MM.1S (cell line): ENCODE measurements around the gene CHD6.

Source experiments
- DNase-seq: peaks from one replicate; pipeline ENCODE4 v3.0.0-alpha.2; 2015
- H2AFZ ChIP-seq: fragments of 300-600 bp; sonication (generic); 2 replicates; pipeline ENCODE4 v1.6.0; 2016; ENCODE audit warnings: antibody characterized with exemption, low read length
- H3F3A ChIP-seq: fragments of 300-600 bp; sonication (generic); 2 replicates; pipeline ENCODE4 v1.6.1; 2016; ENCODE audit warnings: mild to moderate bottlenecking, antibody characterized with exemption, low read length, moderate library complexity, mixed read lengths; ENCODE audit not compliant: insufficient read depth
- H3K27ac ChIP-seq: fragments of 300-600 bp; sonication (generic); 2 replicates; pipeline ENCODE4 v1.5.1; 2016; ENCODE audit warnings: mild to moderate bottlenecking, low read length
- H3K27me3 ChIP-seq: fragments of 300-600 bp; sonication (generic); replicated peaks from 2 replicates; pipeline ENCODE4 v1.6.0; 2016; ENCODE audit warnings: low read length; ENCODE audit not compliant: insufficient read depth
- H3K36me3 ChIP-seq: fragments of 300-600 bp; sonication (generic); replicated peaks from 2 replicates; pipeline ENCODE4 v1.6.1; 2016; ENCODE audit warnings: mild to moderate bottlenecking, low read length, mixed read lengths; ENCODE audit not compliant: insufficient read depth
- H3K4me1 ChIP-seq: fragments of 300-600 bp; sonication (generic); 2 replicates; pipeline ENCODE4 v1.6.1; 2016; ENCODE audit warnings: low read length, mixed read lengths
- H3K4me2 ChIP-seq: fragments of 300-600 bp; sonication (generic); 2 replicates; pipeline ENCODE4 v1.6.0; 2016; ENCODE audit warnings: low read depth, low read length
- H3K4me3 ChIP-seq: fragments of 300-600 bp; sonication (generic); 2 replicates; pipeline ENCODE4 v1.5.1; 2016; ENCODE audit warnings: low read length, mixed read lengths
- H3K79me2 ChIP-seq: fragments of 300-600 bp; sonication (generic); 2 replicates; pipeline ENCODE4 v1.6.1; 2016; ENCODE audit warnings: mixed run types, low read length, mixed read lengths
- H3K9ac ChIP-seq: fragments of 300-600 bp; sonication (generic); 2 replicates; pipeline ENCODE4 v1.6.1; 2016; ENCODE audit warnings: low read length, mixed read lengths
- H3K9me2 ChIP-seq: fragments of 300-600 bp; sonication (generic); replicated peaks from 2 replicates; pipeline ENCODE4 v1.6.1; 2016; ENCODE audit warnings: mild to moderate bottlenecking, low read length, mixed read lengths; ENCODE audit not compliant: insufficient read depth
- H3K9me3 ChIP-seq: fragments of 300-600 bp; sonication (generic); replicated peaks from 2 replicates; pipeline ENCODE4 v1.6.1; 2016; ENCODE audit warnings: mild to moderate bottlenecking, low read length, mixed read lengths; ENCODE audit not compliant: insufficient read depth
- H4K20me1 ChIP-seq: fragments of 300-600 bp; sonication (generic); 2 replicates; pipeline ENCODE4 v1.6.1; 2016; ENCODE audit warnings: mild to moderate bottlenecking, low read length, moderate library complexity, mixed read lengths; ENCODE audit not compliant: insufficient read depth
- EZH2 ChIP-seq: fragments of 300-600 bp; sonication (generic); optimal IDR thresholded peaks from 2 replicates; pipeline ENCODE3; 2017; ENCODE audit warnings: low read depth, mild to moderate bottlenecking, antibody characterized with exemption, low read length, mixed read lengths
- EZH2phosphoT487 ChIP-seq: fragments of 300-600 bp; sonication (generic); IDR thresholded peaks from 2 replicates; pipeline ENCODE4 v1.6.1; 2018; ENCODE audit warnings: antibody characterized with exemption, low read length
- TF ChIP-seq, protein P1 (sequence below): fragments of 300-600 bp; sonication (generic); IDR thresholded peaks from 2 replicates; pipeline ENCODE4 v1.5.1; 2016; ENCODE audit warnings: antibody characterized with exemption, low read length, mixed read lengths

Gene CHD6

DNA sequence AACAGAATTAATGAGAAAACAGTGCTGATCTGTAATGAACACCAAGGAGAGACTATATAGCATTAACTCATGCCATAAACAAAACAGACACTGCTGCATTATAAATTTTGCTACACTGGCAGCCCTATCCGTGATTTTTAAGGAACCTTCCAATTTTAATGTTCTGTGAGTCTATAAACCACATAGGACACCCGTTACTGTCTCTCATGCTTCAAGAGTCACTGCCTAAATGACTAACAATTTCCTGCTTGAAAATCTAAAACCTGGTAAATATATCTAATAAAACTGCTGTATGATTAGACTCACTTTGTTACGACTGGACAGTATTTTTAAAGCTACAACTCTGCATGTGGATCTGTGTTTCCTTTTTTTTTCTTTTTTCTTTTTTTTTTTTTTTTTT lies 8.7 kb downstream of the CHD6 start:
- no peaks in the 10 kb centered on the region for H3F3A ChIP-seq
- no peaks in the 10 kb centered on the region for H3K36me3 ChIP-seq
- no peaks in the 10 kb centered on the region for H3K9me2 ChIP-seq
- no peak overlapping the region for H3K9ac ChIP-seq
- H3K27me3 ChIP-seq, result no peaks in the 10 kb centered on the region
- no peak for TF ChIP-seq EZH2phosphoT487
- no peak for TF ChIP-seq EZH2
- TF ChIP-seq, protein P1, sequence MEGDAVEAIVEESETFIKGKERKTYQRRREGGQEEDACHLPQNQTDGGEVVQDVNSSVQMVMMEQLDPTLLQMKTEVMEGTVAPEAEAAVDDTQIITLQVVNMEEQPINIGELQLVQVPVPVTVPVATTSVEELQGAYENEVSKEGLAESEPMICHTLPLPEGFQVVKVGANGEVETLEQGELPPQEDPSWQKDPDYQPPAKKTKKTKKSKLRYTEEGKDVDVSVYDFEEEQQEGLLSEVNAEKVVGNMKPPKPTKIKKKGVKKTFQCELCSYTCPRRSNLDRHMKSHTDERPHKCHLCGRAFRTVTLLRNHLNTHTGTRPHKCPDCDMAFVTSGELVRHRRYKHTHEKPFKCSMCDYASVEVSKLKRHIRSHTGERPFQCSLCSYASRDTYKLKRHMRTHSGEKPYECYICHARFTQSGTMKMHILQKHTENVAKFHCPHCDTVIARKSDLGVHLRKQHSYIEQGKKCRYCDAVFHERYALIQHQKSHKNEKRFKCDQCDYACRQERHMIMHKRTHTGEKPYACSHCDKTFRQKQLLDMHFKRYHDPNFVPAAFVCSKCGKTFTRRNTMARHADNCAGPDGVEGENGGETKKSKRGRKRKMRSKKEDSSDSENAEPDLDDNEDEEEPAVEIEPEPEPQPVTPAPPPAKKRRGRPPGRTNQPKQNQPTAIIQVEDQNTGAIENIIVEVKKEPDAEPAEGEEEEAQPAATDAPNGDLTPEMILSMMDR, result no peak
- peaks cover 94% of the 10 kb centered on the region for H3K79me2 ChIP-seq
- no peak for DNase-seq
- H3K9me3 ChIP-seq, result no peaks in the 10 kb centered on the region
- H4K20me1 ChIP-seq, result no peaks in the 10 kb centered on the region
- H3K4me2 ChIP-seq, result no peak overlapping the region
- H2AFZ ChIP-seq, result no peak overlapping the region
- no peak overlapping the region for H3K27ac ChIP-seq
- H3K4me1 ChIP-seq, result no peaks in the 10 kb centered on the region
- no peak overlapping the region for H3K4me3 ChIP-seq

DNA sequence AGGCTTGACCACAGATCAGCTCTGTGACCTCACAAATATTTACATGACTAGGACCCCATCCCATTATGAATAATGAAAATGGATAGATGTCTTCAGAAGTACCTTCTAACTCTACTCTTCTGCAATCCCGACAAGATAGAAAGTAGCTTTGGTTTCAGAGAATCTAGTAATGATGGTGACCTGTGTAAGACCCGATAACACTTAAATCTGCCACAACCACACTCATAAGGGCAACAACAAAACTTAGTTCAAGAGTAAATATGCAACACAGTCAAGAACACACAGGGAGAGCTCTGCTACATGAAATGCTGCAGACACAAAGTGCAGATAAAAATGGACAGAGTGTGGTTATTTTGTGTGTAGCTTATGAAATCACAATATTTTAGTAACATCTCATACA lies 9.6 kb downstream of the CHD6 start:
- Histone ChIP-seq H3K4me3 (no peak overlapping the region), H3K9me2 (no peaks in the 10 kb centered on the region), H3K4me1 (no peaks in the 10 kb centered on the region), H3K9me3 (no peaks in the 10 kb centered on the region), H3K27ac (no peak overlapping the region), H3K9ac (no peak overlapping the region), H3K27me3 (no peaks in the 10 kb centered on the region), H2AFZ (no peak overlapping the region), H3K79me2 (peaks cover 94% of the 10 kb centered on the region), H3K4me2 (no peak overlapping the region), H3F3A (no peaks in the 10 kb centered on the region), H3K36me3 (no peaks in the 10 kb centered on the region), H4K20me1 (no peaks in the 10 kb centered on the region)
- DNase-seq, result no peak
- TF ChIP-seq, protein P1, result no peak
- TF ChIP-seq EZH2 (no peak), EZH2phosphoT487 (no peak)

DNA sequence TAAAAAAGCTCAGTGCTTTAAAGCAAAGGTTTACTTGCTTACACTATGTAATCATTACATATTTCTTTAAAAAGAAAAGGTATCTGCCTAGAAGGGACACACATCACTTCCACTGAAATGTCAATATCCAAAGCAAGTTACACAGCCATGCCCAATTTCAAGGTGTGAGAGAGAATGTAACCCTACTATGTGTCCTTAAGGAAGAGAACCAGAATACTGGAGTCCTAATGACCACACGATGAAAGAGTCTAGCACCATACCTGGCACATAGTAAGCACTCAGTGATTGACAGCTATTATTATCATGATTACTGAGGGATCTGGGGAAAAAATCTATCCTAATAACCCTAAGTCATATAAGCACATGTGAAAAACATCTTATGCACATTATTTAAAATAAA lies 10.4 kb downstream of the CHD6 start:
- Histone ChIP-seq H3K4me2 (no peak overlapping the region), H3K36me3 (no peaks in the 10 kb centered on the region), H3K9ac (no peak overlapping the region), H3K27me3 (no peaks in the 10 kb centered on the region), H3K9me2 (no peaks in the 10 kb centered on the region), H3K9me3 (no peaks in the 10 kb centered on the region), H3K4me3 (no peak overlapping the region), H3F3A (no peaks in the 10 kb centered on the region), H2AFZ (no peak overlapping the region), H3K4me1 (no peaks in the 10 kb centered on the region), H4K20me1 (no peaks in the 10 kb centered on the region), H3K79me2 (peaks cover 94% of the 10 kb centered on the region), H3K27ac (no peak overlapping the region)
- no peak for TF ChIP-seq EZH2phosphoT487
- TF ChIP-seq, protein P1, result no peak
- TF ChIP-seq EZH2, result no peak
- no peak for DNase-seq
